Dedifferentiated amniotic fluid mesenchymal stem cell (primary cell): Measurements from ENCODE around the gene ZNF41.
"Not testable (repeated sequence)": the region's sequence is repeated elsewhere in the genome, so short reads cannot be mapped to it uniquely, and the experiment has no call there.

Experiments used
- DNase-seq: peaks from one replicate; pipeline ENCODE4 v3.0.0-alpha.2; 2016; ENCODE audit errors: extremely low spot score

Gene ZNF41

GRCh38 chrX:47492133-47492532, 9.1 kb upstream of the ZNF41 start:
- not testable (repeated sequence) for DNase-seq

- no peak for DNase-seq
These were observed 6.7 kb upstream of the ZNF41 start for GRCh38 chrX:47489507-47490275.

- DNase-seq, result no peak
These were observed 1.9 kb upstream of the ZNF41 start for GRCh38 chrX:47484885-47485284.

GRCh38 chrX:47483306-47484268, 565 bp upstream of the ZNF41 start:
- no peak for DNase-seq

GRCh38 chrX:47482065-47482511, 934 bp downstream of the ZNF41 start:
- no peak for DNase-seq

- no peak for DNase-seq
These were observed 1.9 kb downstream of the ZNF41 start for GRCh38 chrX:47481160-47481559.

- DNase-seq, result no peak
These were observed 2.4 kb downstream of the ZNF41 start for GRCh38 chrX:47480576-47480975.

- DNase-seq, result no peak
These were observed 7.5 kb downstream of the ZNF41 start for GRCh38 chrX:47475476-47475875.

- DNase-seq, result no peak
These were observed 15.9 kb downstream of the ZNF41 start for GRCh38 chrX:47467106-47467505.

GRCh38 chrX:47460561-47460960, 22.5 kb downstream of the ZNF41 start:
- no peak for DNase-seq

- no peak for DNase-seq
These were observed 24.5 kb downstream of the ZNF41 start for GRCh38 chrX:47458528-47458927.

- DNase-seq, result no peak
These were observed 26.9 kb downstream of the ZNF41 start for GRCh38 chrX:47456080-47456479.

- DNase-seq, result no peak
These were observed 30.9 kb downstream of the ZNF41 start for GRCh38 chrX:47452112-47452511.

- DNase-seq, result no peak
These were observed 34.7 kb downstream of the ZNF41 start for GRCh38 chrX:47448165-47448806.

- no peak for DNase-seq
These were observed 35.4 kb downstream of the ZNF41 start for GRCh38 chrX:47447607-47448006.

- DNase-seq, result no peak
These were observed 36.1 kb downstream of the ZNF41 start for GRCh38 chrX:47446971-47447370.

- DNase-seq, result no peak
These were observed 36.6 kb downstream of the ZNF41 start for GRCh38 chrX:47446431-47446830.

GRCh38 chrX:47430925-47431324, 52.1 kb downstream of the ZNF41 start:
- DNase-seq, result no peak

- no peak for DNase-seq
These were observed 60.6 kb downstream of the ZNF41 start for GRCh38 chrX:47422444-47422843.

GRCh38 chrX:47420962-47421361, 62.1 kb downstream of the ZNF41 start:
- no peak for DNase-seq

GRCh38 chrX:47420265-47420664, 62.8 kb downstream of the ZNF41 start:
- DNase-seq, result no peak

GRCh38 chrX:47413179-47413594, 69.8 kb downstream of the ZNF41 start:
- DNase-seq, result no peak
